ENCODE measurements around the gene XRN1.

XRN1 gene

GRCh38 chr3:142274908-142275307, 172.9 kb downstream of the XRN1 start:
- 93 to 100% methylated on average over 1 of the region's 1 CpG for WGBS, 2 experiments
- no peaks in the 10 kb centered on the region for H3K36me3 ChIP-seq (ENCODE audit: control insufficient read depth, insufficient read depth, low read length)
- no peaks in the 10 kb centered on the region for H3K9me3 ChIP-seq (ENCODE audit: control insufficient read depth, low read length)
- H3K27me3 ChIP-seq (ENCODE audit: control insufficient read depth, insufficient read depth, low read length, poor library complexity, severe bottlenecking): no peaks in the 10 kb centered on the region
- H3K4me1 ChIP-seq (ENCODE audit: control insufficient read depth, insufficient read depth, low read length): no peaks in the 10 kb centered on the region
- H3K4me3 ChIP-seq (ENCODE audit: insufficient read depth, low read depth, low read length): no peak overlapping the region
- no peak overlapping the region for H3K27ac ChIP-seq (ENCODE audit: insufficient read depth, low read depth, low read length, poor library complexity, severe bottlenecking)

GRCh38 chr3:142273501-142273900, 174.3 kb downstream of the XRN1 start:
- no peaks in the 10 kb centered on the region for H3K4me1 ChIP-seq (ENCODE audit: control insufficient read depth, insufficient read depth, low read length)
- H3K27ac ChIP-seq (ENCODE audit: insufficient read depth, low read depth, low read length, poor library complexity, severe bottlenecking): no peak overlapping the region
- H3K36me3 ChIP-seq (ENCODE audit: control insufficient read depth, insufficient read depth, low read length): no peaks in the 10 kb centered on the region
- no peaks in the 10 kb centered on the region for H3K27me3 ChIP-seq (ENCODE audit: control insufficient read depth, insufficient read depth, low read length, poor library complexity, severe bottlenecking)
- no peaks in the 10 kb centered on the region for H3K9me3 ChIP-seq (ENCODE audit: control insufficient read depth, low read length)
- no peak overlapping the region for H3K4me3 ChIP-seq (ENCODE audit: insufficient read depth, low read depth, low read length)

DNA sequence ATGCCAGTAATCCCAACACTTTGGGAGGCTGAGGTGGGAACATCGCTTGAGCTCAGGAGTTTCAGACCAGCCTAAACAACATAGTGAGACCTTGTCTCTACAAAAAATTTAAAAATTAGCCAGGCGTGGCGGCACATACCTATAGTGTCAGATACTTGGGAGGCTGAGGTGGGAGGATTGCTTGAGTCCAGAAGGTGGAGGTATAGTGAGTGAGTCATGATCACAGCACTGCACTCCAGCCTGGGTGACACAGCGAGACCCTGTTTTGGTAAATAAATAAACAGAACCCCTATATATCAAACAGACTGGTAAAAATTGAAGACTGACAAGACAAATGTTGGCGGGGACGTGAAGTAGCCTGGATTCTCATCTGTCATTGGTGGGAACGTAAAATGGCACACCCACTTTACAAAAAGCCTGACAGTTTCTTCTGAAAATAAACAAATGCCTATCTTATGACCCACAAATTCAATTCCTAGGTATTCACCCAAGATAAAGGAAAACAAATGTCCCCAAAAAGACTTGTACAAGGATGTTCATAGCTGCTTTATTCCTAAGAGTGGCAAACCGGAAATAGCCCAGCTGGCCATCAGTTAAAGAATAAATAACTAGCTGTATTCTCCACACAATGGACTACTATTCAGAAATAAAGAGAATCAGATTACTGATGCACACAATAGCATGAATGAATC, 175.5 kb downstream of the XRN1 start:
- Histone ChIP-seq H3K27ac (ENCODE audit: insufficient read depth, low read depth, low read length, poor library complexity, severe bottlenecking) (no peak overlapping the region), H3K4me3 (ENCODE audit: insufficient read depth, low read depth, low read length) (no peak overlapping the region), H3K9me3 (ENCODE audit: control insufficient read depth, low read length) (no peaks in the 10 kb centered on the region), H3K4me1 (ENCODE audit: control insufficient read depth, insufficient read depth, low read length) (no peaks in the 10 kb centered on the region), H3K36me3 (ENCODE audit: control insufficient read depth, insufficient read depth, low read length) (no peaks in the 10 kb centered on the region), H3K27me3 (ENCODE audit: control insufficient read depth, insufficient read depth, low read length, poor library complexity, severe bottlenecking) (no peaks in the 10 kb centered on the region)
- WGBS, 2 experiments: 93 to 96% methylated on average over 8 of the region's 8 CpGs

DNA sequence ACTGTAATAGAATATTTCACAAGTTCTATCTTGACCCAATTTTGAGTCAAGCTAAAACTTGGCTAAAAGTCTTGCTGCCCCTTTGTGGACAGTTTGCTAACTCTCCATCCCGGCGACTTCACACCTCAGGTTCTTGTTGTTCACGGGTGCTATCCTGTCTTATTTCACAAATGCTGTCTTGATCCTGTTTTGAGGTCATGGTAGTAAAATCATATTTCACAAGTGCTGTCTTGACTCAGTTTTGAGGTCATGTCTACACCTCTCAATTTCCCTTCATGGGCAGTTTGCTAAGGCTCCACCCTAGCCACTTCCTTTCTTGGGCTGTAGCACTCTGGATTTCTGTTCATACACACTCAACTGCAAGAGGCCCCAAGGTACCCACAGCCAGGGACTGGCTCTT, 177.4 kb downstream of the XRN1 start:
- Histone ChIP-seq H3K4me3 (ENCODE audit: insufficient read depth, low read depth, low read length) (no peak overlapping the region), H3K9me3 (ENCODE audit: control insufficient read depth, low read length) (no peaks in the 10 kb centered on the region), H3K36me3 (ENCODE audit: control insufficient read depth, insufficient read depth, low read length) (no peaks in the 10 kb centered on the region), H3K27ac (ENCODE audit: insufficient read depth, low read depth, low read length, poor library complexity, severe bottlenecking) (no peak overlapping the region), H3K27me3 (ENCODE audit: control insufficient read depth, insufficient read depth, low read length, poor library complexity, severe bottlenecking) (no peaks in the 10 kb centered on the region), H3K4me1 (ENCODE audit: control insufficient read depth, insufficient read depth, low read length) (no peaks in the 10 kb centered on the region)
- 92 to 96% methylated on average over 3 of the region's 3 CpGs for WGBS, 2 experiments

GRCh38 chr3:142269767-142270166, 178.1 kb downstream of the XRN1 start:
- H3K27ac ChIP-seq (ENCODE audit: insufficient read depth, low read depth, low read length, poor library complexity, severe bottlenecking): no peak overlapping the region
- H3K9me3 ChIP-seq (ENCODE audit: control insufficient read depth, low read length): no peaks in the 10 kb centered on the region
- H3K27me3 ChIP-seq (ENCODE audit: control insufficient read depth, insufficient read depth, low read length, poor library complexity, severe bottlenecking): no peaks in the 10 kb centered on the region
- no CpG with 5 or more reads among the region's 1 CpG for WGBS, 2 experiments
- no peaks in the 10 kb centered on the region for H3K36me3 ChIP-seq (ENCODE audit: control insufficient read depth, insufficient read depth, low read length)
- no peak overlapping the region for H3K4me3 ChIP-seq (ENCODE audit: insufficient read depth, low read depth, low read length)
- H3K4me1 ChIP-seq (ENCODE audit: control insufficient read depth, insufficient read depth, low read length): no peaks in the 10 kb centered on the region

- 81 to 83% methylated on average over 4 of the region's 4 CpGs for WGBS, 2 experiments
Observed at GRCh38 chr3:142268426-142268825, 179.4 kb downstream of the XRN1 start.

DNA sequence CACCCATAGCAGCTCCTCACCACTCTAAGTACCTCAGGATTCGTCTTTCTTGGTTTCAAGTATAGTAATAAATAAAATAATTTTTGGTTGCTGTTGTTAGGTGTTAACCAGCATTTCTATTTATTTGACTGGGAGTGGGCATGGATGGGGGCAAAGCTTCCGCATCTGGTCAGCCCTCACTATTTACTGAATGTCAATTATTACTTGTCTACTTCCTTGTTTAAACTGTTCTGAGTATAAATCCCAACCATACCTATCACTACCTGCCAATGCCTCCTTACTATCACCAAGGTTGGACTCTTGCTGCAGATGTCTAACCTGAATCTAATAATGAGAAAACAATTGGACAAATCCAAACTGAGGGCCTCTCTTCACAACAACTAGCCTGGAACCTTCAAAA, 180.6 kb downstream of the XRN1 start:
- Histone ChIP-seq H3K36me3 (ENCODE audit: control insufficient read depth, insufficient read depth, low read length) (no peaks in the 10 kb centered on the region), H3K4me1 (ENCODE audit: control insufficient read depth, insufficient read depth, low read length) (no peaks in the 10 kb centered on the region), H3K9me3 (ENCODE audit: control insufficient read depth, low read length) (no peaks in the 10 kb centered on the region), H3K27ac (ENCODE audit: insufficient read depth, low read depth, low read length, poor library complexity, severe bottlenecking) (no peak overlapping the region), H3K4me3 (ENCODE audit: insufficient read depth, low read depth, low read length) (no peak overlapping the region), H3K27me3 (ENCODE audit: control insufficient read depth, insufficient read depth, low read length, poor library complexity, severe bottlenecking) (no peaks in the 10 kb centered on the region)
- WGBS, 2 experiments: 100% methylated on average over 1 to 2 of the region's 2 CpGs

More at GRCh38 chr3:142268426-142268825, 179.4 kb downstream of the XRN1 start:
- Histone ChIP-seq H3K36me3 (ENCODE audit: control insufficient read depth, insufficient read depth, low read length) (no peaks in the 10 kb centered on the region), H3K4me1 (ENCODE audit: control insufficient read depth, insufficient read depth, low read length) (no peaks in the 10 kb centered on the region), H3K9me3 (ENCODE audit: control insufficient read depth, low read length) (no peaks in the 10 kb centered on the region), H3K27me3 (ENCODE audit: control insufficient read depth, insufficient read depth, low read length, poor library complexity, severe bottlenecking) (no peaks in the 10 kb centered on the region), H3K27ac (ENCODE audit: insufficient read depth, low read depth, low read length, poor library complexity, severe bottlenecking) (no peak overlapping the region), H3K4me3 (ENCODE audit: insufficient read depth, low read depth, low read length) (no peak overlapping the region)

- Histone ChIP-seq H3K4me1 (ENCODE audit: control insufficient read depth, insufficient read depth, low read length) (peaks cover 7% of the 10 kb centered on the region), H3K27me3 (ENCODE audit: control insufficient read depth, insufficient read depth, low read length, poor library complexity, severe bottlenecking) (no peaks in the 10 kb centered on the region), H3K4me3 (ENCODE audit: insufficient read depth, low read depth, low read length) (no peak overlapping the region), H3K9me3 (ENCODE audit: control insufficient read depth, low read length) (no peaks in the 10 kb centered on the region), H3K27ac (ENCODE audit: insufficient read depth, low read depth, low read length, poor library complexity, severe bottlenecking) (no peak overlapping the region), H3K36me3 (ENCODE audit: control insufficient read depth, insufficient read depth, low read length) (no peaks in the 10 kb centered on the region)
- 69 to 81% methylated on average over 2 of the region's 2 CpGs for WGBS, 2 experiments
Observed at GRCh38 chr3:142263112-142263511, 184.7 kb downstream of the XRN1 start.

- Histone ChIP-seq H3K4me1 (ENCODE audit: control insufficient read depth, insufficient read depth, low read length) (peaks cover 7% of the 10 kb centered on the region), H3K9me3 (ENCODE audit: control insufficient read depth, low read length) (peaks cover 6% of the 10 kb centered on the region), H3K4me3 (ENCODE audit: insufficient read depth, low read depth, low read length) (no peak overlapping the region), H3K27me3 (ENCODE audit: control insufficient read depth, insufficient read depth, low read length, poor library complexity, severe bottlenecking) (no peaks in the 10 kb centered on the region), H3K36me3 (ENCODE audit: control insufficient read depth, insufficient read depth, low read length) (no peaks in the 10 kb centered on the region), H3K27ac (ENCODE audit: insufficient read depth, low read depth, low read length, poor library complexity, severe bottlenecking) (peak overlapping the region; percentile 54)
- WGBS, 2 experiments: 8 to 13% methylated on average over 3 of the region's 3 CpGs
Observed at GRCh38 chr3:142259359-142259758, 188.5 kb downstream of the XRN1 start.

DNA sequence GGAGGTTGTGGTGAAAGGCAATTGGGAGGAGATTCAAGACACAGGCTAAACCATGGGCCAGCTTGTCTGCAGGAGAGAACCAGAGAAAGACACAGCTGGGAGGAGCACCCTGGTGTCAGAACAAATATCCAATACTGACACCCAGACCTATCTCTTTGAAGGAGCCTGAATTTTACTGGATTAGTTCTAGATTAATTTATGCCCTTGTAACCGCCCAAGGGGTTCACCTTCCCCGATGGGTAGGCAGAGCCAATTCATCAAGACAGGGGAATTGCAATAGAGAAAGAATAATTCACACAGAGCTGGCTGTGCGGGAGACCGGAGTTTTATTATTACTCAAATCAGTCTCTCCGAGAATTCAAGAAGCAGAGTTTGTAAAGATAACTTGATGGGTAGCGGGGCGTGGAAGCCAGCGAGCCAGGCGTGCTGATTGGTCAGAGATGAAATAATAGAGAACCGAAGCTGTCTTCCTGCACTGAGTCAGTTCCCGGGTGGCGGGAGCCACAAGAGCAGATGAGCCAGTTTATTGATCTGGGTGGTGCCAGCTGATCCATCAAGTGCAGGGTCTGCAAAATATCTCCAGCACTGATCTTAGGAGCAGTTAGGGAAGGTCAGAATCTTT, 191.0 kb downstream of the XRN1 start:
- Histone ChIP-seq H3K27ac (ENCODE audit: insufficient read depth, low read depth, low read length, poor library complexity, severe bottlenecking) (no peak overlapping the region), H3K4me1 (ENCODE audit: control insufficient read depth, insufficient read depth, low read length) (peaks cover 7% of the 10 kb centered on the region), H3K36me3 (ENCODE audit: control insufficient read depth, insufficient read depth, low read length) (no peaks in the 10 kb centered on the region), H3K4me3 (ENCODE audit: insufficient read depth, low read depth, low read length) (no peak overlapping the region), H3K27me3 (ENCODE audit: control insufficient read depth, insufficient read depth, low read length, poor library complexity, severe bottlenecking) (no peaks in the 10 kb centered on the region), H3K9me3 (ENCODE audit: control insufficient read depth, low read length) (peaks cover 6% of the 10 kb centered on the region)
- WGBS, 2 experiments: 88 to 94% methylated on average over 12 of the region's 12 CpGs
